ENCODE results near the gene STEAP1B. TPM values are rescaled to one million over a fixed set of nuclear protein-coding genes. Genes with fewer than 3 reads are reported as not detected.

STEAP1B gene
- total and polyA plus RNA-seq, 2 of the 4 experiments (the other 2 are of a cell fraction) = 7.9 to 13.8 TPM

DNA sequence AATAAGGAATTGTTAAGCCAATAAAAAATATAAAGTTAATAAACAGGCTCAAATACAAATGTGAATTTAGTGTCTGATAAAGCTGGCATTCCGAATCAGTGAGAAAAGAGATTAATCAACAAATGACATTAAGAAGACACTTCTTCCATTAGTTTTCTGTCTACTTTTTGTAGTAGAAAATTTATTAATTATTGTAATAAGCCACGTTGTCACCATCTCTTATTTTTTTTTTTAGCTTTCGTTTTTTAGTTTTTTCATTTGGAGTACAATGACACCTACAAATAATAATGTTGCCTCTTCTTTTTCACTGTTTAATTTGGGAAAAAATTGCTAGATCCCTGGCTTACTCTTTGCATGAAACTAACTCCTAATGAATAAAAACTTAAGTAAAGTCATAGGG lies 46.8 kb upstream of the STEAP1B start:
- in situ Hi-C loops (cut with MboI; ENCODE audit: low sequenced_read_pairs) = no loop called here

More for the DNA sequence above, 46.8 kb upstream of the STEAP1B start:
- H2AFZ ChIP-seq (replicated peaks; ENCODE audit: low read length, poor library complexity) = no peak overlapping the region
- BruUV-seq (replicated peaks) = no TSS peak
- H3K4ac ChIP-seq (ENCODE audit: low read depth, low read length) = no peak overlapping the region
- POLR2A ChIA-PET (ENCODE audit: unreplicated experiment) = no interaction called here
- H4K5ac ChIP-seq (ENCODE audit: low read depth, low read length) = no peak overlapping the region
- H3K9me3 ChIP-seq (ENCODE audit: control insufficient read depth, insufficient read depth, low read length) = peaks cover 3% of the 10 kb centered on the region; the same call in 1 of the 2 replicates
- H3K18ac ChIP-seq (ENCODE audit: low read depth, low read length) = no peak overlapping the region
- no peak overlapping the region for H3K4me3 ChIP-seq (ENCODE audit: insufficient read depth, low read depth, low read length)
- no peak overlapping the region for H3K27ac ChIP-seq (ENCODE audit: insufficient read depth, low read length)
- H2AK5ac ChIP-seq (ENCODE audit: low read depth, low read length) = no peak overlapping the region
- H3K27me3 ChIP-seq (ENCODE audit: control insufficient read depth, insufficient read depth, low read length) = peaks cover 33% of the 10 kb centered on the region
- ATAC-seq (ENCODE audit: low read depth) (no peak), DNase-seq (no peak)
- no peaks in the 10 kb centered on the region for H3K4me1 ChIP-seq (ENCODE audit: control insufficient read depth, insufficient read depth, low read length)
- no peak overlapping the region for H3K9ac ChIP-seq (ENCODE audit: low read depth, low read length)
- no peak overlapping the region for H2BK120ac ChIP-seq (ENCODE audit: low read depth, low read length)
- TF ChIP-seq MAZ (IDR thresholded peaks at IDR 0.05; ENCODE audit: borderline replicate concordance, low read depth, low read length) (no peak), MAFK (IDR thresholded peaks at IDR 0.05; ENCODE audit: low read depth, low read length) (no peak)
- H4K91ac ChIP-seq (ENCODE audit: insufficient read depth, low read depth, low read length) = no peak overlapping the region
- dilution Hi-C loops (cut with HindIII; ENCODE audit: low sequenced_read_pairs, unreplicated experiment) (no loop called here), intact Hi-C loops (cut with micrococcal nuclease) (no loop called here)
- H3K79me1 ChIP-seq (ENCODE audit: low read depth in 1 of 2, low read length in 2 of 2) = no peaks in the 10 kb centered on the region
- H3K9me1 ChIP-seq (ENCODE audit: insufficient read depth, low read length) = no peaks in the 10 kb centered on the region
- no peak overlapping the region for H2BK20ac ChIP-seq (ENCODE audit: low read depth, low read length)
- no peaks in the 10 kb centered on the region for H3K36me3 ChIP-seq (ENCODE audit: control insufficient read depth, insufficient read depth, low read length)
- no peak overlapping the region for H3K56ac ChIP-seq (ENCODE audit: extremely low read depth, insufficient read depth, low read length)
- H3K4me2 ChIP-seq (ENCODE audit: low read depth, low read length) = no peak overlapping the region
- H2BK5ac ChIP-seq (ENCODE audit: low read depth, low read length, poor library complexity, severe bottlenecking) = no peak overlapping the region
- WGBS, 2 experiments (ENCODE audit: extremely low coverage in 2 of 2, insufficient read length in 1 of 2) = no CpG with 5 or more reads among the region's 3 CpGs
- no peaks in the 10 kb centered on the region for H4K20me1 ChIP-seq (ENCODE audit: insufficient read depth, low read length)
- no peak overlapping the region for H4K8ac ChIP-seq (ENCODE audit: low read depth in 2 of 2, low read length in 2 of 2)
- no peak overlapping the region for H2AK9ac ChIP-seq (replicated peaks; ENCODE audit: low read depth, low read length, poor library complexity)
- CTCF ChIA-PET = no interaction called here
- H3K23ac ChIP-seq (ENCODE audit: low read depth, low read length) = no peak overlapping the region
- no peak overlapping the region for H2BK15ac ChIP-seq (ENCODE audit: low read depth, low read length)
- no peak overlapping the region for H3K14ac ChIP-seq (replicated peaks; ENCODE audit: low read depth, low read length)
